ENCODE data around the gene ITPA. TPM values are rescaled to one million over a fixed set of nuclear protein-coding genes. Genes with fewer than 3 reads are reported as not detected.

The ITPA gene
- total and polyA plus RNA-seq, 2 of the 13 experiments (the other 11 are each of a cell fraction or from before 2014, with no cell fraction given) = 60.1 to 103 TPM

DNA sequence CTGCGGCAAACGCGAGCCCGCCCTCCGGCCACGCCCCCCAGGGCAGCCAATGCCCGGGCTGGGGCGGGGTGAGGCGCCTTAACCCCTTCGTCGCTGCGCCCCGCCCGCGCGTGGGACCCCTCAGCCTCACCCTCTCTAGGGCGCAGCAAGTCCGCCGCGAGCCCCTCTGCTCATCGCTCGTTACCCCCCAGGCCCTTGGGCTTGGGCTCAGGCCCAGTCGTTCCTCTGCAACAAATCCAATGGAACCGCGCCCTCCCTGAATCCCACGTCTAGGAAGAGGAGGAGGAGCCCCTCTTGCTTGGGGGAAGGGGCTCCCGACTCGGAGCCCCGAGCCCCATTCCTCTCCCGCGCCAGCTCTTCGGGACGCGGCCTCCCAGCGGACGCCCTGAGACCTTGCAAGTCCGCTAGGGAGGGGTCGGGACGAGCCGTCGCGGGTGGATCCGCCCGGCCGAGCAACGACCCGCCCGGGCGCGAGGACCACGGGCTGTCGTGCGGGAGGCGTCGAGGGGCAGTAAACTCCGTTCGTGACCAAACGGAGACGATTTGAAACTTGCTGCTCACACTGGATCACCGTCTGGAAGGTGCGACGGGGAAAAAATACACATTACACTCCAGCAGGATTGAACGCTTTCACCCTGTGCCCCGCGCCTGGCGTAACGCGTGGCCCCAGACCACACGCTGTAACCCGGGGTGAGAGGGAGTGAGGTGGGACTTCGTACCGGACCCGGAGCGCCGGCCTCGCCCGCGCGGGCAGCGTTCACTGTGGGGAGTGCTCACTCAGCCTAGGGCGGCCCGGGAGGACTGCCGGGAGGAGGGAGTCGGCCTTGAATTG, 35.5 kb upstream of the ITPA start (continued):
- TF ChIP-seq ZFP36 (IDR thresholded peaks at IDR 0.05; ENCODE audit: borderline replicate concordance, low read depth, low read length, partially characterized antibody) = peak; percentile 97
- peak; percentile 23 for TF ChIP-seq CBX1 (IDR thresholded peaks at IDR 0.05; ENCODE audit: low read depth)
- peak; percentile 99 for TF ChIP-seq ZNF205 (CRISPR knock-in tag; IDR thresholded peaks at IDR 0.05)
- peak; percentile 96 for TF ChIP-seq ZNF296 (CRISPR knock-in tag; conservative IDR thresholded peaks at IDR 0.05)
- TF ChIP-seq ARID2 (CRISPR knock-in tag; IDR thresholded peaks at IDR 0.05; ENCODE audit: borderline replicate concordance) = 0 out of 2 replicates have a peak, but pooled peaks have one; percentile 61
- 0 out of 2 replicates have a peak, but pooled peaks have one; percentile 81 for TF ChIP-seq KAT7 (CRISPR knock-in tag; IDR thresholded peaks at IDR 0.05; ENCODE audit: borderline replicate concordance)
- peak; percentile 96; the same call in 1 of the 2 replicates for TF ChIP-seq ZNF780A (CRISPR knock-in tag; IDR thresholded peaks at IDR 0.05)
- TF ChIP-seq, protein P1, sequence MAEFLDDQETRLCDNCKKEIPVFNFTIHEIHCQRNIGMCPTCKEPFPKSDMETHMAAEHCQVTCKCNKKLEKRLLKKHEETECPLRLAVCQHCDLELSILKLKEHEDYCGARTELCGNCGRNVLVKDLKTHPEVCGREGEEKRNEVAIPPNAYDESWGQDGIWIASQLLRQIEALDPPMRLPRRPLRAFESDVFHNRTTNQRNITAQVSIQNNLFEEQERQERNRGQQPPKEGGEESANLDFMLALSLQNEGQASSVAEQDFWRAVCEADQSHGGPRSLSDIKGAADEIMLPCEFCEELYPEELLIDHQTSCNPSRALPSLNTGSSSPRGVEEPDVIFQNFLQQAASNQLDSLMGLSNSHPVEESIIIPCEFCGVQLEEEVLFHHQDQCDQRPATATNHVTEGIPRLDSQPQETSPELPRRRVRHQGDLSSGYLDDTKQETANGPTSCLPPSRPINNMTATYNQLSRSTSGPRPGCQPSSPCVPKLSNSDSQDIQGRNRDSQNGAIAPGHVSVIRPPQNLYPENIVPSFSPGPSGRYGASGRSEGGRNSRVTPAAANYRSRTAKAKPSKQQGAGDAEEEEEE (CRISPR knock-in tag; IDR thresholded peaks at IDR 0.05; ENCODE audit: borderline replicate concordance) = no peak; the same call in 1 of the 2 replicates
- peak; percentile 96; the same call in 1 of the 2 replicates for TF ChIP-seq PCBP1 (IDR thresholded peaks at IDR 0.05; ENCODE audit: borderline replicate concordance, low read depth, low read length)
- TF ChIP-seq, protein P2, sequence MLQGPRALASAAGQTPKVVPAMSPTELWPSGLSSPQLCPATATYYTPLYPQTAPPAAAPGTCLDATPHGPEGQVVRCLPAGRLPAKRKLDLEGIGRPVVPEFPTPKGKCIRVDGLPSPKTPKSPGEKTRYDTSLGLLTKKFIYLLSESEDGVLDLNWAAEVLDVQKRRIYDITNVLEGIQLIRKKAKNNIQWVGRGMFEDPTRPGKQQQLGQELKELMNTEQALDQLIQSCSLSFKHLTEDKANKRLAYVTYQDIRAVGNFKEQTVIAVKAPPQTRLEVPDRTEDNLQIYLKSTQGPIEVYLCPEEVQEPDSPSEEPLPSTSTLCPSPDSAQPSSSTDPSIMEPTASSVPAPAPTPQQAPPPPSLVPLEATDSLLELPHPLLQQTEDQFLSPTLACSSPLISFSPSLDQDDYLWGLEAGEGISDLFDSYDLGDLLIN (CRISPR knock-in tag; IDR thresholded peaks at IDR 0.05; ENCODE audit: borderline replicate concordance) = peak; percentile 80
- TF ChIP-seq, protein P3, sequence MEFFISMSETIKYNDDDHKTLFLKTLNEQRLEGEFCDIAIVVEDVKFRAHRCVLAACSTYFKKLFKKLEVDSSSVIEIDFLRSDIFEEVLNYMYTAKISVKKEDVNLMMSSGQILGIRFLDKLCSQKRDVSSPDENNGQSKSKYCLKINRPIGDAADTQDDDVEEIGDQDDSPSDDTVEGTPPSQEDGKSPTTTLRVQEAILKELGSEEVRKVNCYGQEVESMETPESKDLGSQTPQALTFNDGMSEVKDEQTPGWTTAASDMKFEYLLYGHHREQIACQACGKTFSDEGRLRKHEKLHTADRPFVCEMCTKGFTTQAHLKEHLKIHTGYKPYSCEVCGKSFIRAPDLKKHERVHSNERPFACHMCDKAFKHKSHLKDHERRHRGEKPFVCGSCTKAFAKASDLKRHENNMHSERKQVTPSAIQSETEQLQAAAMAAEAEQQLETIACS (CRISPR knock-in tag; IDR thresholded peaks at IDR 0.05) = peak; percentile 72
- TF ChIP-seq, protein P4, sequence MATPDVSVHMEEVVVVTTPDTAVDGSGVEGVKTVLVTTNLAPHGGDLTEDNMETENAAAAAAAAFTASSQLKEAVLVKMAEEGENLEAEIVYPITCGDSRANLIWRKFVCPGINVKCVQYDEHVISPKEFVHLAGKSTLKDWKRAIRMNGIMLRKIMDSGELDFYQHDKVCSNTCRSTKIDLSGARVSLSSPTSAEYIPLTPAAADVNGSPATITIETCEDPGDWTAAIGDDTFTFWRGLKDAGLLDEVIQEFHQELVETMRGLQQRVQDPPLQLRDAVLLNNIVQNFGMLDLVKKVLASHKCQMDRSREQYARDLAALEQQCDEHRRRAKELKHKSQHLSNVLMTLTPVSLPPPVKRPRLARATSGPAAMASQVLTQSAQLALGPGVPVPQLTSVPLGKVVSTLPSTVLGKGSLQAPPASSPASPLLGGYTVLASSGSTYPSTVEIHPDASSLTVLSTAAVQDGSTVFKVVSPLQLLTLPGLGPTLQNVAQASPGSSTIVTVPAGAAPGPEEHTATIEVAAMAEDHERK (CRISPR knock-in tag; IDR thresholded peaks at IDR 0.05; ENCODE audit: low read depth) = no peak
- TF ChIP-seq CHD2 (IDR thresholded peaks at IDR 0.05; ENCODE audit: low read depth, low read length) = no peak; the same call in 1 of the 2 replicates
- no peak for TF ChIP-seq ZNF549 (CRISPR knock-in tag; IDR thresholded peaks at IDR 0.05)
- TF ChIP-seq SOX5 (CRISPR knock-in tag; IDR thresholded peaks at IDR 0.05; ENCODE audit: borderline replicate concordance) = no peak; the same call in 1 of the 2 replicates
- TF ChIP-seq, protein P5, sequence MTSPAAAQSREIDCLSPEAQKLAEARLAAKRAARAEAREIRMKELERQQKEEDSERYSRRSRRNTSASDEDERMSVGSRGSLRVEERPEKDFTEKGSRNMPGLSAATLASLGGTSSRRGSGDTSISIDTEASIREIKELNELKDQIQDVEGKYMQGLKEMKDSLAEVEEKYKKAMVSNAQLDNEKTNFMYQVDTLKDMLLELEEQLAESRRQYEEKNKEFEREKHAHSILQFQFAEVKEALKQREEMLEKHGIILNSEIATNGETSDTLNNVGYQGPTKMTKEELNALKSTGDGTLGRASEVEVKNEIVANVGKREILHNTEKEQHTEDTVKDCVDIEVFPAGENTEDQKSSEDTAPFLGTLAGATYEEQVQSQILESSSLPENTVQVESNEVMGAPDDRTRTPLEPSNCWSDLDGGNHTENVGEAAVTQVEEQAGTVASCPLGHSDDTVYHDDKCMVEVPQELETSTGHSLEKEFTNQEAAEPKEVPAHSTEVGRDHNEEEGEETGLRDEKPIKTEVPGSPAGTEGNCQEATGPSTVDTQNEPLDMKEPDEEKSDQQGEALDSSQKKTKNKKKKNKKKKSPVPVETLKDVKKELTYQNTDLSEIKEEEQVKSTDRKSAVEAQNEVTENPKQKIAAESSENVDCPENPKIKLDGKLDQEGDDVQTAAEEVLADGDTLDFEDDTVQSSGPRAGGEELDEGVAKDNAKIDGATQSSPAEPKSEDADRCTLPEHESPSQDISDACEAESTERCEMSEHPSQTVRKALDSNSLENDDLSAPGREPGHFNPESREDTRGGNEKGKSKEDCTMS (CRISPR knock-in tag; conservative IDR thresholded peaks at IDR 0.05) = peak; percentile 22; the same call in 1 of the 2 replicates

Data from HepG2 (cell line).